Measurements from ENCODE around the gene CYTL1. TPM values are rescaled to one million over a fixed set of nuclear protein-coding genes. Genes with fewer than 3 reads are reported as not detected.

Gene CYTL1
- total and polyA plus RNA-seq, 9 of the 15 experiments (the other 6 are each of a cell fraction or from before 2014, with no cell fraction given) = not detected

DNA sequence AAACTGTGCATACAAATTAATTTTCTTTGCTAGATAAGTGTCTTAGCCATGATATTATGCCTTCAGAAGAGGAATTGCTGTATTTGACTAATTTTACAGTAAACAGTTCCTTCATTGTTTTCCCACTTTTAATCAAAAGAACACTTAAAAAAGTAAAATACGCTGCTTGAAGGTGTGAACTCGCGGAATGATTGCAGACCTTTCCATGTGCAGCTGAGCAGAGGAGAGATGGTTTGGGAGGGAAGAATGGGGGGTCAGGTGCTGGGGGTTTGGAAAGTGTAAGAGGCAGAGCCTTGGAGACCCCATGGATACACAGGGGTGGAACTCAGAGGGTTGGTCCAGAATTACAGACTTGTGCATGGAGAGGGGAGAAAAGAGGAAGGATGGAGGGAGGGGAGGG is 15.3 kb downstream of the CYTL1 start (continued):
- no peak for TF ChIP-seq FOSL1 (tag; conservative IDR thresholded peaks at IDR 0.05)
- TF ChIP-seq, protein P1, sequence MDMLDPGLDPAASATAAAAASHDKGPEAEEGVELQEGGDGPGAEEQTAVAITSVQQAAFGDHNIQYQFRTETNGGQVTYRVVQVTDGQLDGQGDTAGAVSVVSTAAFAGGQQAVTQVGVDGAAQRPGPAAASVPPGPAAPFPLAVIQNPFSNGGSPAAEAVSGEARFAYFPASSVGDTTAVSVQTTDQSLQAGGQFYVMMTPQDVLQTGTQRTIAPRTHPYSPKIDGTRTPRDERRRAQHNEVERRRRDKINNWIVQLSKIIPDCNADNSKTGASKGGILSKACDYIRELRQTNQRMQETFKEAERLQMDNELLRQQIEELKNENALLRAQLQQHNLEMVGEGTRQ (CRISPR knock-in tag; IDR thresholded peaks at IDR 0.05) = no peak
- no peak for TF ChIP-seq RBM22 (IDR thresholded peaks at IDR 0.05; ENCODE audit: low read depth, low read length, poor library complexity, severe bottlenecking)
- TF ChIP-seq YY1 (IDR thresholded peaks at IDR 0.05; ENCODE audit: borderline replicate concordance in 1 of 3, control insufficient read depth in 1 of 3, extremely low read depth in 1 of 3, insufficient read depth in 3 of 3, insufficient read length in 1 of 3, insufficient replicate concordance in 2 of 3, low read depth in 1 of 3, low read length in 2 of 3) = no peak
- TF ChIP-seq ZNF239 (CRISPR knock-in tag; IDR thresholded peaks at IDR 0.05) = peak; percentile 84
- no peak for TF ChIP-seq ZNF24 (IDR thresholded peaks at IDR 0.05)
- peak; percentile 6 for TF ChIP-seq ARHGAP35 (IDR thresholded peaks at IDR 0.05; ENCODE audit: partially characterized antibody)

DNA sequence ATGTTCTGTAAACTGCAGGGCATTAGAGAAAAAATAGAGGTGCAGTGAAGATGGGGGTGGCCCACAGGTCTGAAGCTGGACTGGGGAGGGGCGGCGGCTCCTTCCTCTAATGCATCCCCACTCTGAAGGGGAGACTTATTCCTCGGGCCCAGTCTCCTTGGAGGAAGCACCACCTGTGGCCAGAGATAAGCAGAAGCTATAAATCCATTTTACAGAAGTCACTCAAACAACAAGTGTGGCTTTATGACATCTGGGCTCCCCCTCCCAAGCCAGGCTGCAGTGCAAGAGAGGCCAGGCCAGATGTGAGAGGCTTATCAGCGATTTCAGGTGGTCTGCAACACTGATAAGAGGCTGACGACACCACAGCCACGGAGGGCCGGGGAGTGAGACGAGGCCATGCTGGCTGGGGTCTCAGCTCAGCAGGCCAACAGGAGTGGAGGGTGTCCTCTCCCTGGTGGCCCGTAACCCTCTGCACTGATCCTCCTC is 15.8 kb downstream of the CYTL1 start:
- CTCF ChIA-PET (ENCODE audit: low intra/inter-chr PET ratio) = no interaction called here
- POLR2A ChIA-PET = interaction anchor here (0.5 to 0.7 kb wide), 3 partner anchors 18 to 34 kb away, joined by 3 to 4 read pairs (median 3); no protein-coding TSS in a partner anchor
- in situ Hi-C loops (cut with MboI) = no loop called here
- peak overlapping the region; percentile 46 to 68; a peak in 2 of 4 replicates for H3K9ac ChIP-seq (ENCODE audit: insufficient read depth in 1 of 2, low read depth in 2 of 2, low read length in 2 of 2)
- H3K79me2 ChIP-seq (ENCODE audit: control insufficient read depth, insufficient read depth, low read length) = no peaks in the 10 kb centered on the region
- peaks cover 23 to 26% of the 10 kb centered on the region in 2 experiments for H3K4me1 ChIP-seq (replicated peaks in 1 of 2; ENCODE audit: control insufficient read depth in 2 of 2, insufficient read depth in 2 of 2, low read length in 2 of 2)
- DNase-seq (ENCODE audit: extremely low read depth in 1 of 4, low spot score in 3 of 4) = peak; percentile 87 to 94 (median 91)
- peak; percentile 99 for FAIRE-seq
- ATAC-seq = peak; percentile 95
- H3K9me1 ChIP-seq (ENCODE audit: control insufficient read depth, insufficient read depth, low read length) = no peaks in the 10 kb centered on the region
- no peaks in the 10 kb centered on the region for H3K27me3 ChIP-seq (ENCODE audit: control insufficient read depth in 2 of 2, insufficient read depth in 2 of 2, low read length in 2 of 2)
- peak overlapping the region; percentile 68; the same call in 2 of the 3 replicates for H3K27ac ChIP-seq (ENCODE audit: extremely low read depth, low read depth, low read length)
- H4K20me1 ChIP-seq (replicated peaks; ENCODE audit: control insufficient read depth, insufficient read depth, low read length) = no peaks in the 10 kb centered on the region
- no peak overlapping the region for H3K4me3 ChIP-seq
- intact Hi-C loops (cut with micrococcal nuclease) = loop anchor here (1.0 kb wide), 1 partner anchor 33 kb away; no protein-coding TSS in a partner anchor
- 1% methylated on average over 8 of the region's 9 CpGs for WGBS (ENCODE audit: insufficient coverage, low coverage, missing lambda C conversion rate)
- H3K9me3 ChIP-seq (replicated peaks; ENCODE audit: control insufficient read depth, insufficient read depth, low read depth, low read length) = no peaks in the 10 kb centered on the region
- H3K36me3 ChIP-seq (ENCODE audit: control insufficient read depth, insufficient read depth, low read length) = no peaks in the 10 kb centered on the region
- peak overlapping the region; percentile 57 for H2AFZ ChIP-seq (ENCODE audit: low read depth, low read length)
- H3K4me2 ChIP-seq (ENCODE audit: insufficient read depth, low read length) = peak overlapping the region; percentile 66
- BruUV-seq (replicated peaks) = no TSS peak
- TF ChIP-seq, protein P2, sequence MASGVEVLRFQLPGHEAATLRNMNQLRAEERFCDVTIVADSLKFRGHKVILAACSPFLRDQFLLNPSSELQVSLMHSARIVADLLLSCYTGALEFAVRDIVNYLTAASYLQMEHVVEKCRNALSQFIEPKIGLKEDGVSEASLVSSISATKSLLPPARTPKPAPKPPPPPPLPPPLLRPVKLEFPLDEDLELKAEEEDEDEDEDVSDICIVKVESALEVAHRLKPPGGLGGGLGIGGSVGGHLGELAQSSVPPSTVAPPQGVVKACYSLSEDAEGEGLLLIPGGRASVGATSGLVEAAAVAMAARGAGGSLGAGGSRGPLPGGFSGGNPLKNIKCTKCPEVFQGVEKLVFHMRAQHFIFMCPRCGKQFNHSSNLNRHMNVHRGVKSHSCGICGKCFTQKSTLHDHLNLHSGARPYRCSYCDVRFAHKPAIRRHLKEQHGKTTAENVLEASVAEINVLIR (CRISPR knock-in tag; IDR thresholded peaks at IDR 0.05) = peak; percentile 77
- TF ChIP-seq KLF1 (tag; IDR thresholded peaks at IDR 0.05) = peak; percentile 56; the same call in 1 of the 2 replicates
- TF ChIP-seq, protein P3, sequence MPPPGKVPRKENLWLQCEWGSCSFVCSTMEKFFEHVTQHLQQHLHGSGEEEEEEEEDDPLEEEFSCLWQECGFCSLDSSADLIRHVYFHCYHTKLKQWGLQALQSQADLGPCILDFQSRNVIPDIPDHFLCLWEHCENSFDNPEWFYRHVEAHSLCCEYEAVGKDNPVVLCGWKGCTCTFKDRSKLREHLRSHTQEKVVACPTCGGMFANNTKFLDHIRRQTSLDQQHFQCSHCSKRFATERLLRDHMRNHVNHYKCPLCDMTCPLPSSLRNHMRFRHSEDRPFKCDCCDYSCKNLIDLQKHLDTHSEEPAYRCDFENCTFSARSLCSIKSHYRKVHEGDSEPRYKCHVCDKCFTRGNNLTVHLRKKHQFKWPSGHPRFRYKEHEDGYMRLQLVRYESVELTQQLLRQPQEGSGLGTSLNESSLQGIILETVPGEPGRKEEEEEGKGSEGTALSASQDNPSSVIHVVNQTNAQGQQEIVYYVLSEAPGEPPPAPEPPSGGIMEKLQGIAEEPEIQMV (tag; conservative IDR thresholded peaks at IDR 0.05; ENCODE audit: low read depth) = 0 out of 2 replicates have a peak, but pooled peaks have one; percentile 48
- TF ChIP-seq ZFP1 (CRISPR knock-in tag; IDR thresholded peaks at IDR 0.05) = peak; percentile 55; the same call in 1 of the 2 replicates
- 0 out of 2 replicates have a peak, but pooled peaks have one; percentile 45 for TF ChIP-seq ZNF445 (CRISPR knock-in tag; IDR thresholded peaks at IDR 0.05; ENCODE audit: low read depth)
- peak; percentile 94 for TF ChIP-seq HDAC2 (IDR thresholded peaks at IDR 0.05)
- TF ChIP-seq, protein P4, sequence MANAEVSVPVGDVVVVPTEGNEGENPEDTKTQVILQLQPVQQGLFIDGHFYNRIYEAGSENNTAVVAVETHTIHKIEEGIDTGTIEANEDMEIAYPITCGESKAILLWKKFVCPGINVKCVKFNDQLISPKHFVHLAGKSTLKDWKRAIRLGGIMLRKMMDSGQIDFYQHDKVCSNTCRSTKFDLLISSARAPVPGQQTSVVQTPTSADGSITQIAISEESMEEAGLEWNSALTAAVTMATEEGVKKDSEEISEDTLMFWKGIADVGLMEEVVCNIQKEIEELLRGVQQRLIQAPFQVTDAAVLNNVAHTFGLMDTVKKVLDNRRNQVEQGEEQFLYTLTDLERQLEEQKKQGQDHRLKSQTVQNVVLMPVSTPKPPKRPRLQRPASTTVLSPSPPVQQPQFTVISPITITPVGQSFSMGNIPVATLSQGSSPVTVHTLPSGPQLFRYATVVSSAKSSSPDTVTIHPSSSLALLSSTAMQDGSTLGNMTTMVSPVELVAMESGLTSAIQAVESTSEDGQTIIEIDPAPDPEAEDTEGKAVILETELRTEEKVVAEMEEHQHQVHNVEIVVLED (CRISPR knock-in tag; IDR thresholded peaks at IDR 0.05) = peak; percentile 43; the same call in 1 of the 2 replicates
- TF ChIP-seq TAF9B (IDR thresholded peaks at IDR 0.05; ENCODE audit: partially characterized antibody) = peak; percentile 65
